ENCODE measurements around the gene CHST5.
"Not testable (repeated sequence)": the region's sequence is repeated elsewhere in the genome, so short reads cannot be mapped to it uniquely, and the experiment has no call there.

The CHST5 gene

DNA sequence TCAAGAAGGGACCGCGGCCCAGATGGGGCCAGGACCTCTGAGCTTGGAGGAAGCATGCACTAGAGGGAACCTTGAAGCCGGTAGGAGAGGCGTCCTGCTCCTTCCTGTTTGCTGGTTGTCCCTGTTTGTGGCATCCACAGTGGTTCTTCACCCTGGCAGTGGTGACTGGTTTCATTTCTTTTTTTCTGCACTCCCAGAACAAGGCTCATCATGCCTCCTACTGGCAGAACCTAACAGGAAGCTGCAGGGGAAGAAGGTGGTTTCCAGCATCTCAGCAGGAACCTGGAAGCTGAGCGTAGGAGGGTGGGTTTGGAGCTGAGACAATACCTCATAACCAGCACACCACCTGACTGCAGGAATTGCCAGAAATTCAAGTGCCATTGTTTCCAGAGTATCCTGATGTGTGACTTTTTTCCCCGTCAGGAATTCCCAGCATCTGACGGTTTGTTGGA lies 14.3 kb upstream of the CHST5 start:
- DNase-seq (ENCODE audit: low spot score) = peak; percentile 45

DNA sequence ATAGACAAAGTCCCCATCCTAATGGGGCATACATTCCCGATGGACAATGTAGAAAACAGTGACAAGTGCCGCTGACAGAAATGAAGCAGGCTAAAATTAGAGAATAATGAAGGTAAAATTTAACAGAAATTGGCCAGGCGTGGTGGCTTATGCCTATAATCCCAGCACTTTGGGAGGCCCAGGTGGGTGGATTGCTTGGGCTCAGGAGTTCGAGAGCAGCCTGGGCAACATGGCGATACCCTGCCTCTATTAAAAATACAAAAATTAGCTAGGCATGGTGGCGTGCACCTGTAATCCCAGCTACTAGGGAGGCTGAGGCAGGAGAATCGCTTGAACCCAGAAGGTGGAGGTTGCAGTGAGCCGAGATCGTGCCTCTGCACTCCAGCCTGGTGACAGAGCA lies 12.5 kb upstream of the CHST5 start:
- not testable (repeated sequence) for DNase-seq (ENCODE audit: low spot score)

DNA sequence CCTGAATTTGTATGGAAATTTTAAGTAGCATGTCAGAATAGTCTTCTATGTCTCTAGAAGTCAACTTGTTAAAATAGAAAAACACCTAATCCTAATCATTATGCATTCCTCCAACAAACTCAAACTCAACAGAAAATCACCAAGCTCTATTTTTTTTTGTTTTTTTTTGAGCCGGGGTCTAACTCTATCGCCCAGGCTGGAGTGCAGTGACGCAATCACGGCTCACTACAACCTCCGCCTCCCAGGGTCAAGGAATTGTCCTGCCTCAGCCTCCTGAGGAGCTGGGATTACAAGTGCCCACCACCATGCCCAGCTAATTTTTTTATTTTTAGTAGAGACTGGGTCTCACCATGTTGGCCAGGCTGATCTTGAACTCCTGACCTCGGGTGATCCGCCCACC lies 10.4 kb upstream of the CHST5 start:
- no peak for DNase-seq (ENCODE audit: low spot score)

DNA sequence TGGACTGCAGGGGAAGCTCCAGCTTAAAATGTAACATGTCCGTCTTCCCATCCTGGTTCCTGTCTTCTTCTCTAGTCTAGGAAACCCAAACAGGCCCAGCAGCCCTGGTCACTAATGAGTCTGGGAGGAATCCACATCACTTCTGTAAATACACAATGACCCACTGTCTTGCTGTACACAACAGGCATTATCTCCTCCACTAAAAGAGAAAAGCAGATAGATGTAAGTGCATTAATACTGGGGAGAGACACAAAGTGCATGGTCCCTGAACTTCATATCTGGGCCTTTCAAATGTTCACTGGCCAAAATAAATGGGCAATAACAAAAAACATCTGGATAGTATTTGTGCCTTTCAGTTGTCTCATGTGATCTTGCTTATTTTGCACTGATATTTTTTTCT lies 10.0 kb upstream of the CHST5 start:
- not testable (repeated sequence) for DNase-seq (ENCODE audit: low spot score)

DNA sequence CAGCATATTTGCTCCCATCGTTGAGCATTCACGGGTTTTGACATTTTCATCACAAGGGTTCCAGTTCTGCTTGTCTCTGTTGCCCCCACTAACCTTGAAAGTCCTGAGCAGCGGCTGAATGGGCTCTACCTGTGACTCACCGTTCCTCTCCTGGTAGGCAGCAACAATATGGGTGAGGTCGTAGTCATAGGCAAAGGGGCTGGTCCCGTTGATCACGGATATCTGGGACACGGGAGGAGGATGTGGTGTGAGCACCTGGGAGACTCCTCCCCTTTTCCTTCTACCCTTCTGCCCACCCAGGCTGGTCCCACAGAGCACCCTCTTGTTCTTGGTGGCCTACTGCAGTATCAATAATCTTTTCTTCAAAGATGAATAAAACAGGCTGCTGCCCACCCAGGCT lies 6.6 kb upstream of the CHST5 start:
- not testable (repeated sequence) for DNase-seq (ENCODE audit: low spot score)

DNA sequence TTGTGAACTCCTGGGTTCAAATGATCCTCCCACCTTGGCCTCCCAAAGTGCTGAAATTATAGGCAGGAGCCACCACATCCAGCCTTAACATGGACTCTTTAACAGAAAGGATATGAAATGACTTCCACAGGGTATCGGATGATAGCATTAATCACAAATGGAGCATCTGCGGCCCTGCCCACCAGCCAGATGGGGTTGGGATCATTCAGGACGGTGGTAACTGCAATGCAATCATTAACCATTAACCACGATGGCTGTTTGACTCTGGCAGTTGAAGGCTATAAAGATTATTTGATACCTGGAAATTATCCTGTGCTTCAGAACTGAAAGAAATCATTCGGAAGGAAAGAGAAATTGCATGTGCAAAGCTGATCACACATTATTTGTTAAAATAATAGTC lies 5.3 kb upstream of the CHST5 start:
- DNase-seq (ENCODE audit: low spot score) = no peak

DNA sequence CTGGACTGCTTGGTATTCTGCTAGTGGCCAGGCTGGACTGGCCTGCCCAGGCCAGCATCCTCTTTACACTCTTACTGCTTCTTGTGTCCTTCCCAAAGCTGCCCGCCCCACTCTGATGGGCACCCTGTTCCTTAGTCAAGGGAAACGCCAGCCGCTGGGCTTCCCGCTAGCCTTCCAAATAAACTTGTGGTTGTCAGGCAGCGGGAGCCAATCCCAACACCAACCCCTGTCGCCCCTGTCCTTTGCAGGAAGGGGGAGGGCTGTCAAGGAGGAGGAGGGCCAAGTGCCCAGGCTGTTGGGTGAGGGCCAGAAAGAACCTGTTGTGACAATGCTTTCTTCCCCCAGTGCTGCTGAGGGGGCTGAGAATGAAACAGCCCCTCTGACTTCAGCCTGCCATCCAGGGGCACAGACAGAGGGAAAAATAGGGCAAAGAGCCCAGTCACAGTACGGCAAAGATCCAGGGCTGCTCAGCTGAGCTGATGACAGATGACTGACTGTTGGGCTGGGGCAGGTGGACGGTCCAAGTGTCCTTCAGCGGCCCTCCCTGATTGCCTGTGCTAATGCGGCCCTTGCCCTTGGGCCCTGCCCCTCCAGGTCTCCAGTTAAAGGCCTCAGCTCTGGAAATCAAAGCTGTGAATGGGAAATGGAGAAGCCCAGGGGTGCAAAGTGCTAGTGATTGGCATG lies 3.1 kb upstream of the CHST5 start:
- not testable (repeated sequence) for DNase-seq (ENCODE audit: low spot score)

DNA sequence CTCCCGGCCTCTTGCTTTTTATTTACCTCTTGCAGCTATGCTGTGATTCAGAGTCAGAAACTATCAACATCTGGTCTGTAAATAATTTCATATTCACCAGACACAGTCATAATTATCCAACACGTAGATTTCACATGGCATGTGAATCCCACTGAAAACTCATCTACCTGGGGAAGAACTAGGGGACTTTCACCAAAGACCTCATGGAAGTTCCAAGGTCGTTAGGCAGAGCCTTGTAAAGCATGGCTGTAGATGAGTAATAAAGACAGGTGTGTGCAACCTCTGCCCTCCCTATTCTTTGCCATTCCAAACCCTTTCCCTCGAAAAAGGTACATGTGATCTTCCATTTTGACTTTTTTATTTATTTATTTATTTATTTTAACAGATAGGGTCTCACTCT lies 1.9 kb upstream of the CHST5 start:
- DNase-seq (ENCODE audit: low spot score) = no peak

DNA sequence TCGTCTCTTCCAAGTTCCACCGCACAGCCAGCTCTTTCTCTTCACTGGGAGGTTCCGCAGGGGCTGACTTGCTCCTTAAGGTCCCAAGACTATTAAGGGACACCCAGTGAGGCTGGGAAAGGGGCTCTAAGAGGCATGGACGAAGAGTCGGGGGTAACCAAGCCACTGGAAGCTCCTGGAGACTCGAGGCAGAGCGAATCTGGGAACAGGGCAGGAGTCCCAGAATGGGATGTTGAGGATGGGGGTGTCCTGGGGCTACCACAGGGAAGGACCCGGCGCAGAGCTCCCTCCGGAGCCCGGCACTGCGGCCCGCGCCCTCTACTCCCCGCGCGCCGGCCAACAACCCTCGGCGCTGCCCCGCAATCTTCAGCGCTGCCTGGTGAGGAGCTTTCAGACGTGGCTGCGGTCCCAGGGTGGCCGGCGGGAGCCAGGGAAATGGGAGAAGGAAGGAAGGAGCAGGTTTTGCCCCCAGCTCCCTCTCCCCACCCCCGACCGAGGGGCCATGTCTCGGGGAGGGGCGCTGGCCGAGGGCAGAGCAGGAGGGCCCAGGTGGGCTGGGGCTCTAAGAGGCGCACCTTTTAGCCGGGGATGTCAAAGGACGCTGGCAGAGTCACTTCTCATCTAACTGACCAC lies 581 bp downstream of the CHST5 start:
- DNase-seq (ENCODE audit: low spot score) = no peak

DNA sequence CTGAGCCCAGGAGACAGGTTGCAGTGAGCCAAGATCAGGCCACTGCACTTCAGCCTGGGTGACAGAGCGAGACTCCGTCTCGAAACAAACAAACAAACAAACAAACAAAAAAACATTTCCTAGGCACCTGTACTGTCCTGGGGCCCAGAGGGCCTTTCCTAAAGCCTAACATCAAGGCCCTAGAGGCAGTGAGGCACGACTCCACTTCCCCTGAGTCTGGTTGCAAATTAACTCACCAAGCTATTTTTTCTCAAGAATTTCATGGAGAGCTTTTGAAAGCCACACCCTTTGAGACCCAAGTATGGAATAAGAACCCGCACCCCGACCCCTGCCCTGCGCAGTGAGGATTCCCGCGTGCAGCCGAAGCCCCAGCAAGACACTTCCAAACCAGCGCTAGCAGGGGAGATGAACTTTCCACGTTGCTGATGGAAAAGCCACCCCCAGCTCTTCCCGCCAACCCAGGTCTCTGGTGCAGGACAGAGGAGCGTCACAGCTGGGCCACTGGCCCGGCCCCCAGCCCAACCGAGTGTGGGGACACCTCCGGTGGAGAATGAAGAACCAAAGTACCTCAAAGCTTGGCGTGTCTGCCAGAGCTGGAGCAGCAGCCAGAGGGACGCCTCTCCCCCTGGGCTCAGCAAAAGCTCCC lies 1.2 kb downstream of the CHST5 start:
- DNase-seq (ENCODE audit: low spot score) = no peak

DNA sequence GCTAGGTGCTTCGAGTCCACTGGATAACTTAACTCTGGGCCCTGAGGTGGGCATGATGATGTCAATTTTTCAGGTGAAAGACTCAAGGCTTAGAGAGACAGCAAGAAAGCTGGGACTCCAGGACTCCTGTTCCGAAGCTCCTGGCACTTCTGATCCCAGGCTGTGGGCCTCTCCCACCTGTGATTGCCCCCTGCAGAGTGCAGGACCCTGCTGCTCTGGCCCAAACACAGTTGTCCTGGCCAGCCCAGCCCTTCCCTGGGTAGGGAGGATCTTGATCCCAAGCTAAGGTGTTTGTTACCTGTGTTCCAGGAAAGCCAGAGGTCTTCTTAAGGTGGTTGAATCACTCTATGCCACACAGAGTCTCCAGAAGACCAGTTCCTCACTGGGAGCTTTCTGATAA lies 3.1 kb downstream of the CHST5 start:
- no peak for DNase-seq (ENCODE audit: low spot score)

DNA sequence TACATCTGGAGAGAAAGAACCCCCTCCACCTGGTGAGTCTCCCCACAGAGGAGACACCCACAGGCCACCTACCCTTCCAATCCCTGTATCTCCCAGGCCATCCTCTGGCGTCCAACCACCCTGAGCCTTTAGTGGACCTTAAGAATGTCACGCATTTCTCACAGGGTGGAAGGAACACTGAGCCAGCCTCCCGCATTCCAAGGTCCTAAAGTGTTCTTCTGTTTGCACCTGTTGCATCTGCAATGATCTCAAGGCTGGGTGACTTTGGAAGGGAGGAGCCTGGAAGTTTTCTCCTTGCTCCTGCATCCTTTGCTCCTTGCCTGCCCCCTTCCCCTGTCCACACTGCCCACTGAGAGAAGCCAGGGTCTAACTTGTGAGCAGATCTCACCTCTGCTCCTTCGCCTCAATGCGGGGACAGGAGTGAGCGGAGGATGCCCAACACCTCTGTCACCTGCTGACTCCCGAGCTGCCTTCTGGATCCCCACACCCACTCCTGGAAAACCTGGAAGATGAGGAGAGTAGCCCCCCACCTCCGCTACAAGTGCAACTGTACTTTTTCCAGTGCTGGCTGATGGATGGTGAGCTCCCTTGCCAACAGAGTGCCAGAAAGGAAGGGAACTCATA lies 3.7 kb downstream of the CHST5 start:
- no peak for DNase-seq (ENCODE audit: low spot score)

DNA sequence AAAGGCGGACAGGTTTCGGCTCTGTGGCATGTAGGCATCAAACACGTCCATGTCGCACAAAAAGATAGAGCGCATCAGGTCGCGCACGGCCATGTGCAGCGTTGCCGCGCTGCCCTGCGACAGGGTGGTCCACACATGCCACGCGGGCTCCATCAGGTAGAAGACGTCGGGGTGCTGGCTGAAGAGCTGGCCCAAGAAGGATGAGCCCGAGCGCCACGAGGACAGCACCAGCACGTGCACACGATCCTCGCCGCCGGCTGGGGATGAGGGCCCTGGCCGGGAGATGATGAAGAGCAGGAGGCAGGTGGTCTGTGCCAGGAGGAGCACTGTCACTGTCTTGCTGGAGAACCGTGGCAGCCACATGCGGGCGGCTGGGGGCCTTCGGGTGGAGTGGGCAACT lies 5.9 kb downstream of the CHST5 start:
- no peak for DNase-seq (ENCODE audit: low spot score)

DNA sequence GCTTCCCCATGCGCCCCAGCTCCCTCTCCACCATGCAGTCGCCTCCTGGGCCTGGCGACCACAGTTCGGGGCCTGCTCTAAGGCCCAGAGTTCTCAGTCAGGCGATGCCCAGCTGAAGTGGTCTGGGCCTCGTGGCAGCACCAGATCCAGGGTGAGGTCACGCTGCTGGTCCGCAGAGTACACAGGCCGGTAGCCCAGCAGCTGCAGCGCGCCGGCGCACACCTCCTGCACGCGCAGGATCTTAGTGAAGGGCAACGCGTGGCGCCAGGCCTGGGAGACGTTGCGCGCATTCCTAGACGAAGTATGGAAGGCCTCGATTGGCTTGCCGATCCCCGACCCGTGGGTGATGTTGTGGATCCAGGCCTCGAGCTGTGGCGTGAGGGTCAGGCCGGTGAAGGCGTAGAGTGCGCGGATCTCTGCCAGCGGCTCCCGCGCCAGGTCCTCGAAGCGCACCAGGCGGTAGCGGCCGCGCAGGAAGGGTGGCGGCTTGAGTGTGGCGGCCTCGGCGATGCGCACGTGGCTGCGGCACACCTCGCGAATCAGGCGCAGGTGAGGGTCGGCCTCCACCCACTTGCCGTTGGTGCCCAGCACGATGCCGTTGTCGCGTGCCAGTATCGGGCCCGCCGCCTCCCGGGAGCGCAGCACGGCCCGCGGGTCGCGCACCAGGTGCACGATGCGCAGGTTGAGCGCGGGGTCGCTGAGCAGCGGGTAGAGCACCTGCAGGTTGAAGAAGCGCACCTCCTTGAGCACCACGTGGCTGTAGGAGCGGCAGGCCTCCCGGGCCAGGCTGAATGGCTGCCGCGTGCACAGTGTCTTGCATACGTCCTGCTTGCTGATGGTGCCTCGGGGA lies 6.6 kb downstream of the CHST5 start:
- no peak for DNase-seq (ENCODE audit: low spot score)

DNA sequence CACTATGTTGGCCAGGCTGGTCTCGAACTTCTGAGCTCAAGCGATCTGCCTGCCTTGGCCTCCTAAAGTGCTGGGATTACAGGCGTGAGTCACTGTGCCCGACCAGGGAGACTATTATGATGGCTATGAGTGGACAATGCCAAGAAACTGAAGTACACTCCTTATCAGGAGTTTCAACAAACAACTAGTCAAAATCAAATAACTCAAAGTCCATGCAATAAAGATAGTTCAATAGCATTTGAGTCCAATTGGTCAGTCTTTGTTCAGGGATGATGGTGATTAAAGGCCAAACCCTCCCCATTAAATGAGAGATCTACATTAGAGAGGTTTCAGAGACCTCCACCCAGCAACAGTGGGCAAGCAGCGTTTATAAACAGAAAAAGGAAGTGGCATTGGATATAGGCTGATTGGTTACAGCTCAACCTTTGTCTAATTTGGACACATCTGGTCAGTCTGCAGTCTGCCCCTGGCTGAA lies 8.0 kb downstream of the CHST5 start:
- no peak for DNase-seq (ENCODE audit: low spot score)

DNA sequence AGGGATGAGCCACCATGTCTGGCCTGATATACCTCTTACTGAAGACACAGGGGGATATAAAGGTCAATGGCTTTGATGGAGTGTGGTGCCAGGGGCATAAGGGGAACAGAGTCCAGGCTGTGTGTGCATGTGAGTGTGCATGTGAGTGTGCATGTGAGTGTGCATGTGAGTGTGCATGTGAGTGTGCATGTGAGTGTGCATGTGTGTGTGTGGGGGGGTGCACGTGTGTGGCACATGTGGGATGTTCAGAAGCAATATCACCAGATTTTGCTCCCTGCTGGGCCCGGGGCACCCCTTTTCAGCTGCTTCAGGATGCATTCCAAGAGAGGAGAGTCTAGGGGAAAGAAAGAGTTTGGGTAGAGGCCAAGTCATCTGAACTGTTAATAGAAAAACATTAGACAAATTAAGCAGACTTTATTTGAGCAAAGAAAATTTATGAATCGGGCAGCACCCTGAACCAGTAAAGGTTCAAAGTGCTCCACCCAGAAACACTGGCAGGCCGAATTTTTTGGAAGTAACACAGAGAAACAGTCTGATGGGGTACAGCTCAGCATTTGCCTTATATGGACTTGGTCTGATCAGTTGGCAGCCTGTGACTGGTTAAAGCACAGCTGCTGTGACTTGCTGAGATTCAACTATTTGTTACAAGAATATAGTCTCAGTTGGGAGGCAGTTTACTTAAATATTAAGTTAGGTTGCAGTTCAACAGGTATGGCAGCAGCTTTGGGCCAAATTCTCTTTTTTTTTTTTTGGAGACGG lies 9.7 kb downstream of the CHST5 start:
- DNase-seq (ENCODE audit: low spot score) = no peak

DNA sequence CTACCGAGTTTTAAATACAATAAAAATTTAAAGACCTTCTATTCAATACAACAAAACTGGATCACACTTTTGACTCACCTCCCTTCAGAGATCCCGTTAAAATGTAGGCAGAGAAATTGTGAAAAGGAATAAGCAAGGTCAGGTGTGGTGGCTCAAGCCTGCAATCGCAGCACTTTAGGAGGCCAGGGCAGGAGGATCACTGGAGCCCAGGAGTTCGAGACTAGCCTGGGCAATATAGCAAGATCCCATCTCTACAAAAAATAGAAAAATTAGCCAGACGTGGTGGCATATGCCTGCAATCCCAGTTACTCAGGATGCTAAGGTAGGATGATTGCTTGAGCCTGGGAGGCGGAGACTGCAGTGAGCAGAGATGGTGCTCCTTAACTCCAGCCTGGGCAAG lies 16.7 kb downstream of the CHST5 start:
- DNase-seq (ENCODE audit: low spot score) = no peak

DNA sequence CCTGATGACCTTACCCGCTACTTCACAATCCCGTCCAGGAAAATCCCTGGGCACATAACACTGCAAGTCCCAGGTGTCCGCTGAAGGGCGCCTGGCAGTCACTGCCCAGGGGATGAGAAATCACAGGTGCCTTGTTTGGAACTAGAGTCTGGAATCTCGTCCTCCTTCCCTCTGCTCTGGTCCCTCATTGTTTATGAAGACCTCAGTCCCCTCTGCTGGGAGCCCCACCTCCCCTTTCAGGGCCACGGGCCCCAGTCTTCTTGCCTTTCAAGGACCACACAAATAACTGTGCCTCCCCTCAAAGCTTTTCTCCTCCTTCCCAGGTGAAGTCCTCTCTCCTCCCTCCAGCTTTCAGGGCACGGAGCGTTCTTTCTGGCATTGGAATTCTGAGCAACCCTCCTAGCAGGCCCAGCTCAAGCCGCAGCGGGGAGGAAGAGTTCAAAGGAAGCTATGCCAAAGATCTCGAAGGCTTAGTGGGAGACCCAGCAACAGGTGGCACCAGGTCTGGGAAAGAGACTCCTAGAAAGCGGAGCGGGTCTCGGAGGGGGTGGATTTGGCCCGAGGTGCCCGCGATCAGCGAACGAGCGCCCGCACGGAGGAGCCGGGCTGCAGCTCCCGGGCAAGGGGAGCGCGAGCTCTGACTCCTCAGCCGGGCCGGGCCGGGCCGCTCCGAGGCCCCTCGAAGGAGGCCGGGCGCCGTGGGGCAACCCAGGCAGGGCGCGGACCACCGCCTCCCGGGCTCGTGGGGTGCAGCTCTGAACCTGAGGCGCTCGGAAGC lies 19.5 kb downstream of the CHST5 start:
- DNase-seq (ENCODE audit: low spot score) = peak; percentile 10

DNA sequence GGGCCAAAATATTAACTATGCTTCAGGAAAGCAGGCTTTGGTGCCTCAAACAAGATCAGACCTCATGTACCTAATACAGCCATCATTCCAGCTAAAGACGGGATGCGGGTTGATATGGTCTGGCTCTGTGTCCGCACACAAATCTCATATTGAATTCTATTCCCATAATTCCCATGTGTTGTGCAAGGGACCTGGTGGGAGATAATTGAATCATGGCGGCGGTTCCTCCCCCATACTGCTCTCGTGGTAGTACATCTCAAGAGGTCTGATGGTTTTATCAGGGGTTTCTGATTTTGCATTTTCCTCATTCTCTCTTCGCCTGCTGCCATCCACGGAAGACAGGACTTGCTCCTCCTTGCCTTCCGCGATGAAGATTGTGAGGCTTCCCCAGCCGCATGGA lies 21.6 kb downstream of the CHST5 start:
- no peak for DNase-seq (ENCODE audit: low spot score)

DNA sequence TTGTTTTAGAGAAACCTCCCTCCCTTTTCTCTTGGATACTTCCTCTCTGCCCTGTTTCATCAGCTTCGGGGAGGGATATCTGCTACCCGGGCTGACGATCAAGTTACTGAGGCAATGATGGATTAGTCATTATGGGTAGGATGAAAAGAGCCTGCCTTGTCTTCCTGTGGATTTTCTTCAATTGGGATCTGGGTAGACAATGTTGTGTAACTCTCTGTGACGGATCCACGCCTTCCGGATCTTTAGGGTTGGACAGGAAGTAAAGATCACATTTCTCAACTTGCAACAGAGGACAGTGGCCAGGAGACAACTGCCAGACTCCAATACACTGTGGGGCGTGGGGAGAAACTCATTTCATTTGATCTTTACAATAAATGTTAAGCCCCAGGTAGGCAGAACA lies 29.3 kb downstream of the CHST5 start:
- DNase-seq (ENCODE audit: low spot score) = no peak
